Activated T-cell treated with anti-CD3 and anti-CD28 coated beads, Interleukin-2, amount 50 U/mL, for 4 hours (primary cell): Measurements from ENCODE around the gene NFATC2. TPM values are rescaled to one million over a fixed set of nuclear protein-coding genes. Genes with fewer than 3 reads are reported as not detected.
"Not testable (repeated sequence)": the region's sequence is repeated elsewhere in the genome, so short reads cannot be mapped to it uniquely, and the experiment has no call there.

Source experiments
- ATAC-seq, 2 donors: fragments of 200-7000 bp; cut with Tn5 transposase; one replicate each; pipeline ENCODE4 v1.10.0; 2021
- DNase-seq: peaks from one replicate; pipeline ENCODE4 v3.0.0-alpha.2; 2020
- H3K27me3 Mint-ChIP-seq: one replicate; pipeline ENCODE4 v1.8.0; 2021; ENCODE audit warnings: low read depth, mixed read lengths
- H3K36me3 Mint-ChIP-seq: one replicate; pipeline ENCODE4 v1.8.0; 2022; ENCODE audit warnings: mixed read lengths; ENCODE audit not compliant: insufficient read depth
- H3K4me1 Mint-ChIP-seq: one replicate; pipeline ENCODE4 v1.8.0; 2021; ENCODE audit warnings: low read depth, mixed read lengths
- H3K4me3 Mint-ChIP-seq: one replicate; pipeline ENCODE4 v1.8.0; 2021; ENCODE audit warnings: mild to moderate bottlenecking, moderate library complexity, mixed read lengths
- H3K9me3 Mint-ChIP-seq: one replicate; pipeline ENCODE4 v1.8.0; 2021; ENCODE audit warnings: mixed read lengths
- total RNA-seq, 3 donors: library from RNA; stranded (reverse); gene quantifications; one replicate each; pipeline ENCODE4 v1.2.1, GENCODE V29; 2021

Gene NFATC2
- total RNA-seq, 3 donors from 2014 or later, result 48.3 to 51.4 (median 48.9) TPM

DNA sequence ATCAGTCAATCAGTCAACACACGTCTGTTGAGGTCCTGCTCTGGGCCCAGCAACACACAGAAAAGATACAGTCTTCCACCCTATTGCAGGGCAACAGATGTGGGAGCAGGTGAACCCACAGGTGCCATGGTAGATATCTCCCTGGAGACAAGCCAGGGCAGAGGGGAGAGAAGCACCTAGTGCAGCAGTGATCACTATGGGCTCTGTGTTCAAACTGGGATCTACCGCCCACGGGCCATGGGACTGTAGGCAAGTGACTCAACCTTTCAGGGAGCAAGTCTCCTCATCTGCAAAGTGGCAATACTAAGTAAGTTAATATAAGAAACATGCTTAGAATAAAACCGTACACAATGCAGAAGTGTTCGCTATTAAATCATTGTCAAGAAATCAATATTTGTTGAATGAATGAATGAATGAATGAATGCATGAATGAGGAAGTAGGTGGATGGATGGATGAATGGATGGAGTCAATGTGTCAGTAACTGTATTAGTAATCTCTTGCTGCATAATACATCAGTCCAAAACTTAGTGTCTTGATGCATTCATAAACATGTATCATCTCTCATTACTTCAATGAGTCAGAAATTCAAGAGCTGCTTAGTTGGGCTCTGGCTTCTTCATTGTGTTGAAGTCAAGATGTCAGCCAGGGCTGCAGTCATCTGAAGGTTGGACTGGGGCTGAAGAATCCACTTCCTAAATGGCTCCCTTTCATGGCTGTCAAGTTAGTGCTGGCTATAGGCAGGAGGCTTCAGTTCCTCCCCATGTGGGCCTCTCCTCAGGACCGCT, 31.9 kb upstream of the NFATC2 start:
- no peaks in the 10 kb centered on the region for H3K9me3 Mint-ChIP-seq
- H3K27me3 Mint-ChIP-seq, result peaks cover 2% of the 10 kb centered on the region
- DNase-seq (no peak), ATAC-seq (peak; percentile 92 to 95)
- H3K4me1 Mint-ChIP-seq, result peaks cover 5% of the 10 kb centered on the region
- H3K36me3 Mint-ChIP-seq, result no peaks in the 10 kb centered on the region
- no peak overlapping the region for H3K4me3 Mint-ChIP-seq

DNA sequence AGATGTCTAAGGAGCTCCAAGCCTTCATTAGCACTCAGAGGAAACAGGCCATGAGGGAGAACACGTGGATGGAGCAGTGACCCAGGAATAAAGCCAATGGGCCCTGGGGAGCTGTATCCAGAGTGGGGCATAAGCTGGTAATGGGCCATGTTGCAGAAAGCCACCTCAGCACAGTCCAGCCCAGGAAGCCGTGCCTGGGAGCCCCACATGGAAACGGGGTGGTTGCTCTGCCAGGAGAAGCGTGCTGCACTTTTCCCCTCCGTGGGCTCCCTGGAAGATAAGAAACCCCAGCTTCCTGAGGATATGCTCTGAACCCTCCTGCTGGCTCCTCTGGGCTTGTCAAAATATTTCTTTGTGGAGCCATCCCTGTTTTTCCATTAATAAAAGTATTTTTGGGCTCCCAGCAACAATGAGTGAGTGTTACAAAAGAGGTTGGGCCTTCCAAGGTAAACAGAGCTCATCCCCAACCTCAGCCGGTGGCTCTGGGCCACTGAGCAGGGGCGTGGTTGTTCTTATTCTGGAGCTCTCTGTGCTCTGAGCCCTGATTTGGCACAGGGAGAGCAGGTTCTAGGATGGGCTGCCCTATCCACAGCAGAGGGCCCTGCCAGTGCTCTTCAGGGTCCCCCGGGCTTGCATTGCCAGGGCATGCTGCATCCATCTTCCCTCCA, 31.2 kb upstream of the NFATC2 start:
- peaks cover 2% of the 10 kb centered on the region for H3K27me3 Mint-ChIP-seq

DNA sequence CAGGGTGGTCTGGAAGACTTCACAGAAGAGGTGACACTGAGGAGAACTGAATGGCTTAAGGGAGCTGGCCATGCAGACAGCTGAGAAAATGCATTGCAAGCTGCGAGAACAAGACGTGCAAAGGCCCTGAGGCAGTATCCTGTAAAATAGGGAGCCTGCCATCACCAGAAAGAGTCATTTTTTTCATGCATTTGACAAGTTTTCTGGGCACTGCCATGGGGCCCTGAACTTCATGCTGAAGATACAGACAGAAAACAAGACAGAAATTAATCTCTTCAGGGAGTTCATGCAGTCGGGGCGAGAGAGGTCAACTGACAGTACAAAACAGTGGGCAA, 28.9 kb upstream of the NFATC2 start:
- H3K4me1 Mint-ChIP-seq, result peaks cover 5% of the 10 kb centered on the region
- DNase-seq (no peak), ATAC-seq (no peak)
- H3K4me3 Mint-ChIP-seq, result no peak overlapping the region
- no peaks in the 10 kb centered on the region for H3K36me3 Mint-ChIP-seq
- peaks cover 6% of the 10 kb centered on the region for H3K9me3 Mint-ChIP-seq
- peaks cover 6% of the 10 kb centered on the region for H3K27me3 Mint-ChIP-seq

More for the DNA sequence above, 31.2 kb upstream of the NFATC2 start:
- no peak for ATAC-seq
- DNase-seq, result no peak
- H3K4me3 Mint-ChIP-seq, result no peak overlapping the region
- no peaks in the 10 kb centered on the region for H3K9me3 Mint-ChIP-seq
- H3K36me3 Mint-ChIP-seq, result no peaks in the 10 kb centered on the region
- peaks cover 5% of the 10 kb centered on the region for H3K4me1 Mint-ChIP-seq

GRCh38 chr20:51570739-51571459, 28.4 kb upstream of the NFATC2 start:
- ATAC-seq (no peak), DNase-seq (no peak)
- H3K9me3 Mint-ChIP-seq, result peaks cover 6% of the 10 kb centered on the region

GRCh38 chr20:51569815-51570738, 27.6 kb upstream of the NFATC2 start:
- Mint-ChIP-seq H3K4me3 (no peak overlapping the region), H3K4me1 (peaks cover 5% of the 10 kb centered on the region), H3K9me3 (peaks cover 6% of the 10 kb centered on the region), H3K36me3 (no peaks in the 10 kb centered on the region), H3K27me3 (peaks cover 6% of the 10 kb centered on the region)
- no peak for DNase-seq
- no peak for ATAC-seq

More at GRCh38 chr20:51570739-51571459, 28.4 kb upstream of the NFATC2 start:
- peaks cover 5% of the 10 kb centered on the region for H3K4me1 Mint-ChIP-seq
- peaks cover 6% of the 10 kb centered on the region for H3K27me3 Mint-ChIP-seq
- H3K4me3 Mint-ChIP-seq, result no peak overlapping the region
- H3K36me3 Mint-ChIP-seq, result no peaks in the 10 kb centered on the region

GRCh38 chr20:51568533-51568932, 26.0 kb upstream of the NFATC2 start:
- H3K36me3 Mint-ChIP-seq, DNase-seq, ATAC-seq, H3K4me1 Mint-ChIP-seq, H3K9me3 Mint-ChIP-seq, H3K4me3 Mint-ChIP-seq: not testable (repeated sequence)
- H3K27me3 Mint-ChIP-seq, result peaks cover 16% of the 10 kb centered on the region

DNA sequence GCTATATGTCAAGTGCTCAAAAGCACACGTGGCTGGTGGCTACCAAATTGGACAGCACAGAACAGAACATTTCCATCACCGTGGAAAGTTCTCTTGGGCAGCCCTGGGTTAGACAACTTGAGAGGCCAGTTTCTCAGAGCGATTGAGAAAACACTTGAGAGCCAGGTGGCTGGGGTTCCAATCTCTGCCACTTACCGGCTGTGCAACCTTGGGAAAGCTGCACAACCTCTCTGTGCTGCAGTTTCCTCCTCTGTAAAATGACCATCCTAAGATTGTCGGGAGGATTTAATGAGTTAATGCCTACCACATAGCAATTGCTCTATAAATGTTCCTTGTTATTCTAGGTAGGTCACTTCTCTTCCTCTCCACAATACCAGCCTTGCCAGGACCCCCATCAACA, 25.1 kb upstream of the NFATC2 start:
- Mint-ChIP-seq H3K9me3 (peaks cover 6% of the 10 kb centered on the region), H3K4me1 (no peaks in the 10 kb centered on the region), H3K27me3 (peaks cover 25% of the 10 kb centered on the region), H3K4me3 (no peak overlapping the region), H3K36me3 (no peaks in the 10 kb centered on the region)
- no peak for ATAC-seq
- DNase-seq, result no peak

GRCh38 chr20:51566594-51566993, 24.1 kb upstream of the NFATC2 start:
- Mint-ChIP-seq H3K4me3 (no peak overlapping the region), H3K9me3 (peaks cover 6% of the 10 kb centered on the region), H3K36me3 (no peaks in the 10 kb centered on the region), H3K27me3 (peaks cover 28% of the 10 kb centered on the region), H3K4me1 (peaks cover 3% of the 10 kb centered on the region)
- ATAC-seq (no peak), DNase-seq (no peak)

GRCh38 chr20:51565298-51566144, 23.0 kb upstream of the NFATC2 start:
- DNase-seq (no peak), ATAC-seq (no peak)
- no peaks in the 10 kb centered on the region for H3K36me3 Mint-ChIP-seq
- no peak overlapping the region for H3K4me3 Mint-ChIP-seq
- H3K9me3 Mint-ChIP-seq, result peaks cover 6% of the 10 kb centered on the region
- H3K4me1 Mint-ChIP-seq, result peaks cover 13% of the 10 kb centered on the region
- H3K27me3 Mint-ChIP-seq, result peaks cover 35% of the 10 kb centered on the region

- H3K4me3 Mint-ChIP-seq, result peak overlapping the region; percentile 19
- H3K27me3 Mint-ChIP-seq, result peaks cover 53% of the 10 kb centered on the region
- H3K9me3 Mint-ChIP-seq, result peaks cover 6% of the 10 kb centered on the region
- DNase-seq (no peak), ATAC-seq (peak; percentile 38 to 39)
- no peaks in the 10 kb centered on the region for H3K36me3 Mint-ChIP-seq
- peaks cover 13% of the 10 kb centered on the region for H3K4me1 Mint-ChIP-seq
Observed at GRCh38 chr20:51563486-51564332, 21.2 kb upstream of the NFATC2 start.

GRCh38 chr20:51563174-51563485, 20.6 kb upstream of the NFATC2 start:
- DNase-seq (no peak), ATAC-seq (no peak)
- H3K4me1 Mint-ChIP-seq, result peaks cover 13% of the 10 kb centered on the region
- H3K36me3 Mint-ChIP-seq, result no peaks in the 10 kb centered on the region
- peaks cover 53% of the 10 kb centered on the region for H3K27me3 Mint-ChIP-seq
- peak overlapping the region; percentile 62 for H3K4me3 Mint-ChIP-seq
- peaks cover 3% of the 10 kb centered on the region for H3K9me3 Mint-ChIP-seq

DNA sequence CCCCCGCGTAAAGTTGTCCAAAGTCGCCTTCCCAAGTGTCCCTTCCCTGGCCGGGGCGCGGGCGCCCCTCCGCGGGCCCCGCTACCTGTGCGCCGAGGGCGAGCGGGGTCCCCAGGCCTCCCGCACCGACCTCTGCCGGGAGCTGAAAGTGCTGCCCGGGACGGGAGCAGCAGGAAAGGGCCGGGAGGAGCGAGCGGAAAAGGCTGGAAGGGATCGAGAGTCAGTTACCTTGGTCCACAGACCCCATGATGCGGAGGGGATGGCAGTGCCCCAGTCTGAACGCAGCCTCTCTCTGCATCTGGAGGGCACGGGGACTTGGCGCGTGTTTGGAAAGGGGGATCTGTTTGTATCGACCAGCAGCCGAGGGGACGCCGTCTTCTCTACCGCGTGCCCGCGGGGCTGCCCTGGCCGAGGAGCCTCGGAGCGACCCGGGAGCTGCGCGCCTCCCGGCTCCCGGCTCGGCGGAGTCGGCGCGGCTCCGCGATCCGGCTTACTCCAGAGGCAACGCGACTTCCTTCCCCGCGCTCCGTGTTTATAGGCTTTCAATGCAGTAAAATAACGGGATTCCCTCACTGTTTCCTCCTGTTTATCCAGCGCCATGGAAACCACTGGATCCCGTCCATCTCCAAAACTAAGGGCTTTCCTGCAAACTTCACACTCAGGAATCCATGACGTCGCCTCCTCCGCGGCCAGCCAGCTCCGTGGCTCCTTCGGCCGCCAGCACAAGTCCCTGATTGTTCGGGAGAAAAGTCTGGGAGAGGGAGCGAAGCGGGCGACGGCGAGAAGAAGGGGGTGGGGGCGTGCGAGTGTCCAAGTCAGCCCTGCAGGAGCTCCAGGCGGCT, 20.0 kb upstream of the NFATC2 start:
- no peak for DNase-seq
- Mint-ChIP-seq H3K4me1 (peaks cover 13% of the 10 kb centered on the region), H3K4me3 (peak overlapping the region; percentile 69), H3K27me3 (peaks cover 55% of the 10 kb centered on the region), H3K36me3 (no peaks in the 10 kb centered on the region), H3K9me3 (no peaks in the 10 kb centered on the region)
- ATAC-seq, result peak; percentile 60 to 61
